Upper lobe of left lung (tissue), 6 donors: ENCODE results near the gene MAP2K1. TPM values are rescaled to one million over a fixed set of nuclear protein-coding genes. Genes with fewer than 3 reads are reported as not detected.
A peak's percentile ranks its signal among the peaks of the same experiment; 100 is the strongest.

Experiments
- ATAC-seq, 2 donors: fragments of 200-7000 bp; cut with Tn5 transposase; one replicate each; pipeline ENCODE4 v1.9.1; 2022; ENCODE audit warnings: mild to moderate bottlenecking in 2 of 2, moderate library complexity in 2 of 2; ENCODE audit not compliant: low FRiP score in 2 of 2
- DNase-seq, 2 donors: peaks; one replicate each; pipeline ENCODE4 v3.0.0-alpha.2; 2019 to 2020
- H3K27ac ChIP-seq, 4 donors: fragments of 200-600 bp; sonication (generic); one replicate each; pipeline ENCODE4 v1.5.1; 2016 to 2019
- H3K27me3 ChIP-seq, 4 donors: fragments of 200-600 bp; sonication (generic); one replicate each; pipeline ENCODE4 v1.5.1; 2017 to 2019
- H3K36me3 ChIP-seq, 4 donors: fragments of 200-600 bp; sonication (generic); one replicate each; pipeline ENCODE4 v1.5.1; 2016 to 2019
- H3K4me1 ChIP-seq, 4 donors: fragments of 200-600 bp; sonication (generic); one replicate each; pipeline ENCODE4 v1.5.1; 2018 to 2019
- H3K4me3 ChIP-seq, 4 donors: fragments of 200-600 bp; sonication (generic); one replicate each; pipeline ENCODE4 v1.5.1; 2017 to 2019; ENCODE audit warnings: mild to moderate bottlenecking in 2 of 4, moderate library complexity in 1 of 4
- H3K9me3 ChIP-seq, 4 donors: fragments of 200-600 bp; sonication (generic); one replicate each; pipeline ENCODE4 v1.5.1; 2018 to 2019
- EP300 ChIP-seq, 4 donors: sonication (generic); formaldehyde crosslinking; IDR thresholded peaks; one replicate each; pipeline ENCODE4 v1.5.1; 2017; ENCODE audit warnings: antibody characterized with exemption in 4 of 4, control low read depth in 2 of 4
- POLR2A ChIP-seq, 4 donors: fragments of 450-650 bp; IDR thresholded peaks; one replicate each; pipeline ENCODE4 v1.5.1; 2016 to 2017; ENCODE audit warnings: antibody characterized with exemption in 4 of 4, mild to moderate bottlenecking in 2 of 4
- POLR2AphosphoS5 ChIP-seq, 2 donors: sonication (generic); formaldehyde crosslinking; IDR thresholded peaks; one replicate each; pipeline ENCODE4 v1.5.1; 2017; ENCODE audit warnings: antibody characterized with exemption in 2 of 2
- WGBS, 2 donors: methylation state at CpG; one replicate each; pipeline ENCODE4 v1.1.5; 2017 to 2018; 5-methylcytosine and 5-hydroxymethylcytosine counted together
- total RNA-seq, 6 donors: library from RNA; depleted of rRNA in 4 of 6; stranded (reverse); fragments of >200 nt in 4 of 6; gene quantifications; one replicate each; pipeline versions ENCODE4 v1.1.0 to v1.2.1, GENCODE V29; 2016 to 2021
- TF ChIP-seq, protein P1 (sequence below), 6 experiments: fragments of 450-650 bp in 4 of 6; fragments of 200-600 bp in 2 of 6; sonication (generic) in 2 of 6; IDR thresholded peaks; one replicate each; pipeline ENCODE4 v1.5.1; 2016 to 2019; ENCODE audit warnings: antibody characterized with exemption in 6 of 6
- donor health status: DM: no; HTN: no; CAD: no; lungs with moderate emphysema.
- donor health status: DM: no; HTN: yes; CAD: no; lungs with severe emphysema.

MAP2K1 gene
- total RNA-seq, 6 donors from 2014 or later, result 38.5 to 80.3 (median 62.4) TPM

DNA sequence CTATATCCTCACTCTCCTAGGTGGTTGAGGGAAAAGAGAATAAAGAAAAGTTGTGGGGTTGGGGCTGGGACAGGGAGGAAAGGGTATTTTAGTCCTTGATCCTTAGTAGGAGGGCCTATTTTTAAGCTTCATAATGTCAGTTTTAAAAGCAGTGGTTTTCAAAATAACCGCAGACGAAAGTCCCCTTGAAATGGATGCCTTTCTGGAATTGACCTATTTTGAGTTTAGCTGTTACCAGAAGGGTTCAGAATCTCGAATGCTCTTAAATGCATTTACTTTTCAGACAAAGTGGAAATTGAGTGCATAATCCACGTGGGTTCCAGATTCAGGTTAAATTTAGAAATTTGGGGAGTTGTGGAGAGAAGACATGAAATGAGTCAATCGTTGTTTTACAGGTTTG lies 16.6 kb downstream of the MAP2K1 start:
- ATAC-seq, result no peak
- TF ChIP-seq EP300 (IDR thresholded peaks at IDR 0.05) (no peak), POLR2AphosphoS5 (IDR thresholded peaks at IDR 0.05) (no peak)
- TF ChIP-seq, protein P1, sequence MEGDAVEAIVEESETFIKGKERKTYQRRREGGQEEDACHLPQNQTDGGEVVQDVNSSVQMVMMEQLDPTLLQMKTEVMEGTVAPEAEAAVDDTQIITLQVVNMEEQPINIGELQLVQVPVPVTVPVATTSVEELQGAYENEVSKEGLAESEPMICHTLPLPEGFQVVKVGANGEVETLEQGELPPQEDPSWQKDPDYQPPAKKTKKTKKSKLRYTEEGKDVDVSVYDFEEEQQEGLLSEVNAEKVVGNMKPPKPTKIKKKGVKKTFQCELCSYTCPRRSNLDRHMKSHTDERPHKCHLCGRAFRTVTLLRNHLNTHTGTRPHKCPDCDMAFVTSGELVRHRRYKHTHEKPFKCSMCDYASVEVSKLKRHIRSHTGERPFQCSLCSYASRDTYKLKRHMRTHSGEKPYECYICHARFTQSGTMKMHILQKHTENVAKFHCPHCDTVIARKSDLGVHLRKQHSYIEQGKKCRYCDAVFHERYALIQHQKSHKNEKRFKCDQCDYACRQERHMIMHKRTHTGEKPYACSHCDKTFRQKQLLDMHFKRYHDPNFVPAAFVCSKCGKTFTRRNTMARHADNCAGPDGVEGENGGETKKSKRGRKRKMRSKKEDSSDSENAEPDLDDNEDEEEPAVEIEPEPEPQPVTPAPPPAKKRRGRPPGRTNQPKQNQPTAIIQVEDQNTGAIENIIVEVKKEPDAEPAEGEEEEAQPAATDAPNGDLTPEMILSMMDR (IDR thresholded peaks at IDR 0.05), result no peak
- Histone ChIP-seq H3K27me3 (no peaks in the 10 kb centered on the region), H3K4me1 (peaks cover 21 to 53% (median 32%) of the 10 kb centered on the region in 4 donors), H3K27ac (peak overlapping the region in 3 of 4 donors; percentile 27 to 50 (median 49)), H3K9me3 (no peaks in the 10 kb centered on the region), H3K4me3 (no peak overlapping the region), H3K36me3 (no peaks in the 10 kb centered on the region)
- 59 to 69% methylated on average over 5 of the region's 5 CpGs for WGBS, 2 donors
- DNase-seq, result no peak

DNA sequence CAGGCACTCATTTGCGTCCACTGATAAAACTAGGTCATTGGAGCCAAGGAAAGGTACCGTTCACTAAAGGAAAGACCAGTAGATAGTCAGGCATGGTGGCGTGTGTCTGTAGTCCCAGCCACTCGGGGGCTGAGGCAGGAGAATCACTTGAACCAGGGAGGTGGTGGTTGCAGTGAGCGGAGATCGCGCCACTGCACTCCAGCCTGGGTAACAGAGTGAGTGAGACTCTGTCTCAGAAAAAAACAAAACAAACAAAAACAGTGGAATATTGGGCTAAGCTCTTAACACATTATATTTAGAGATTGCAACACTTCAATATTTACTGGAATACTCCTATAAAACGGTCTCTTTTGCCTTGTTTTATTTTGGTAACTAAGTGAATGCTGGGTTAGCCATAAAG lies 17.4 kb downstream of the MAP2K1 start:
- Histone ChIP-seq H3K4me1 (peaks cover 21 to 61% (median 34%) of the 10 kb centered on the region in 4 donors), H3K4me3 (peak overlapping the region in 2 of 4 donors; percentile 2 to 8)
- peak in 1 of 2 donors; percentile 15 for ATAC-seq

DNA sequence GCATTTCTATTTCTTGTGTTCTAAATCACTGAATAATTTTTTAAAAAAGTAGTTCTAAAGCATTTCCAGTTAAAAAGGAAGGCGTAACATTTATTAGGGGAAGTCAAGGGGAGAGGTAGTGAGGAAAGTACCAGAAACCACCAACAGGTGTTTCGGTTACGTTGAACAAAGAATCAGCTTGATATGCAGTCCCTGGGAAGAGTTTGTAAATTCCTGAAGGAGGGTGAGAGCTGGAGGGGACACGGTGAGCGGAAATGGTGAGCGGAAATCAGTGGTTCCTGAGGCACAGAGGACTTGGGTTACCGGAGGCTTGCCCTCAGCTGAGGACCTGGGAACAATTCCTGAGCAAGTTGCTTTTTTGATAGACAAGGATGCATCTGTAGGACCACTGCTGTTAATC lies 17.8 kb downstream of the MAP2K1 start:
- WGBS, 2 donors, result 31 to 45% methylated on average over 7 of the region's 7 CpGs
- no peaks in the 10 kb centered on the region for H3K27me3 ChIP-seq
- H3K9me3 ChIP-seq, result no peaks in the 10 kb centered on the region
- H3K27ac ChIP-seq, result peak overlapping the region in 3 of 4 donors; percentile 5 to 50 (median 27)
- DNase-seq, result peak in 1 of 2 donors; percentile 53
- peaks cover 21 to 65% (median 36%) of the 10 kb centered on the region in 4 donors for H3K4me1 ChIP-seq
- ATAC-seq, result peak; percentile 11 to 77
- H3K36me3 ChIP-seq, result no peaks in the 10 kb centered on the region
- H3K4me3 ChIP-seq, result peak overlapping the region in 1 of 4 donors; percentile 2
- no peak for TF ChIP-seq POLR2AphosphoS5 (IDR thresholded peaks at IDR 0.05)
- TF ChIP-seq, protein P1 (IDR thresholded peaks at IDR 0.05), result peak in 2 of 6 experiments; percentile 13 to 54
- TF ChIP-seq EP300 (IDR thresholded peaks at IDR 0.05), result no peak
- TF ChIP-seq POLR2A (IDR thresholded peaks at IDR 0.05), result no peak

More for the DNA sequence above, 17.4 kb downstream of the MAP2K1 start:
- H3K9me3 ChIP-seq, result no peaks in the 10 kb centered on the region
- peak in 1 of 2 donors; percentile 30 for DNase-seq
- no peaks in the 10 kb centered on the region for H3K36me3 ChIP-seq
- H3K27ac ChIP-seq, result peak overlapping the region; percentile 5 to 50 (median 38)
- WGBS, 2 donors, result 47 to 72% methylated on average over 8 of the region's 8 CpGs
- H3K27me3 ChIP-seq, result no peaks in the 10 kb centered on the region
- TF ChIP-seq, protein P1 (IDR thresholded peaks at IDR 0.05), result no peak
- TF ChIP-seq EP300 (IDR thresholded peaks at IDR 0.05), result no peak

DNA sequence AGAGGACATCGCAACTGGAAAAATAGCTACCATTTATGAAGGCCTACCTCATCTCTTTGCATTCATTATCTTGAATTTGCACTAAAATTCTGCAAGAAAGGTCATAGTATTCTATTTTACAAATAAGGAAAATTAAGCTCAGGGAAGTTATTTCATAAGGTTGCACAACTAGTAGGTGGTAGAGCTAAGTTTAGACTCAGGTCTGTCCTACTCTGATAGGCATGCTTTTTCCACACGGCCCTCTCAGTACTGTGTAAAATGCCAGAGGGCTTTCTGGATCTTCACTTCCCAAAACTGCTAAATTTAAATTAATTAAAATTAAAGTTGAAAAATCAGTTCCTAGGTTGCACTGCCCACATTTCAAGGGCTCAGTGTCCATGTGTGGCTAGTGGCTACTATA lies 18.3 kb downstream of the MAP2K1 start:
- no peaks in the 10 kb centered on the region for H3K9me3 ChIP-seq
- no peaks in the 10 kb centered on the region for H3K27me3 ChIP-seq
- WGBS, 2 donors, result 54 to 68% methylated on average over 2 of the region's 2 CpGs
- no peak overlapping the region for H3K4me3 ChIP-seq
- DNase-seq (no peak), ATAC-seq (peak in 1 of 2 donors; percentile 72)
- peaks cover 21 to 70% (median 39%) of the 10 kb centered on the region in 4 donors for H3K4me1 ChIP-seq
- H3K27ac ChIP-seq, result peak overlapping the region in 1 of 4 donors; percentile 50
- H3K36me3 ChIP-seq, result no peaks in the 10 kb centered on the region
- no peak for TF ChIP-seq POLR2AphosphoS5 (IDR thresholded peaks at IDR 0.05)
- TF ChIP-seq, protein P1 (IDR thresholded peaks at IDR 0.05), result no peak
- TF ChIP-seq POLR2A (IDR thresholded peaks at IDR 0.05), result no peak
- no peak for TF ChIP-seq EP300 (IDR thresholded peaks at IDR 0.05)

DNA sequence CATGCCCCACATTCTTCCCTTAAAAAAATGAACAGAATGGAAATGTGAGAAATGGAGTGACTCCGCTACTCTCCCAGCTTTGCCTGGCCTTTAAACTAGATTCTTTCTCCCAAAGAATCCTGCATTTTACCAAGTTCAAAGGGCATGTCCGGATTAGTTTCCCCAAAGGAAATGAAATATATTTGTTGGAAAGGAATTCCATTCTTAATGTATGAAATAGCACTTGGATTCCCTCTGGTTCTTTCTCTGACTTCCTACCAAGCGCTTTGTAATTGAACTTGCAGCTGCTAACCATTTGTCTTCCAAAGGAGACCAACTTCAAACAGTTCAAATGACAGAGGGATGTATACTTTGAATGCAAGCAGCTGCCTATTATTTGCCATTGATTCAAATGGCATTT lies 18.9 kb downstream of the MAP2K1 start:
- TF ChIP-seq EP300 (IDR thresholded peaks at IDR 0.05) (no peak), POLR2AphosphoS5 (IDR thresholded peaks at IDR 0.05) (no peak)
- TF ChIP-seq, protein P1 (IDR thresholded peaks at IDR 0.05), result no peak
- peaks cover 24 to 72% (median 44%) of the 10 kb centered on the region in 4 donors for H3K4me1 ChIP-seq
- ATAC-seq (no peak), DNase-seq (no peak)
- no peak overlapping the region for H3K27ac ChIP-seq
- H3K4me3 ChIP-seq, result no peak overlapping the region
- WGBS, 2 donors, result 74 to 80% methylated on average over 3 of the region's 3 CpGs
- H3K36me3 ChIP-seq, result no peaks in the 10 kb centered on the region
- H3K27me3 ChIP-seq, result no peaks in the 10 kb centered on the region
- H3K9me3 ChIP-seq, result no peaks in the 10 kb centered on the region
